ENCODE measurements around the gene AMH.

DNA sequence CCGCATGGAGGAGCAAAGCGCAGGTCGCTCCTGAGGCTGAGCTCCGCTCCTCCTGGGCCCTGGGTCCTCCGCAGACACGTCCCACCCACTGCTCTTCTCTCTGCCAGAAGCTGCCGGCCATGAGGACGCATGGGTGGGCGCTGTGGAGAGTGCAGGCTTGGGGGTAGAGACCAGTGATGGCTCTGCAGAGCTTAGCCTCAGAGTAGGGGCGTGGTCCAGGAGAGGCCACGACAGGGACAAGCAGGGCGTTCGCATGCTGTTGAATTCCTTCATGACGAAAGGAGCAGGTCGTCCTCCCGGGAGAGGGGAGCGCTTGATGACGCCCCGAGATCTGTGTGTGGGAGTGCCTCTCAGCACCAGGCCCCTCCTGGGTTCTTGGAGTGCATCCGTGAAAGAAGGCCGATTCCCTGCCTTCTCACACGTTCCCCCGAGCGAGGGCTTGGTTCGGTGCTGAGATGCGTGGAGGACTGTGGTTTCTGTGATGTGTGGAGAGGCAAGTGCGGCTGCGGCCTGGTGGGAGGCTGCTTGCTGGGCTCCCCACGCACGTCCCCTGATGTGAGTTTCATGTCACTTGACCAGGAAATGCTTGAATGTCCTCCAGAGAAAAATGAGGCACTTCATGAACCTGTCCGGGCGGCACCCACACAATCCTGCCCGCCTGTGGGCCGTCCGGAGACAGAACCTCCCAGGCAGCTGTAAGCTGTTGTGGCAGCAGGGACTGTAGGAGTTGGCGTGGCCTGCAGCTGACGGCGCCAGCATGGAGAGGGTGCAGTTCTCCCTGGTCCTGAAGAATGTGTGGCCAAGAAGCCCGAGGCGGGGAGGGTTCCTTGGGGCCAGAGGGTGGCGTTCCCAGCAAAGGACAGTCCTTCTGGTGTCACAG, 8.0 kb upstream of the AMH start:
- TF ChIP-seq, protein P1, sequence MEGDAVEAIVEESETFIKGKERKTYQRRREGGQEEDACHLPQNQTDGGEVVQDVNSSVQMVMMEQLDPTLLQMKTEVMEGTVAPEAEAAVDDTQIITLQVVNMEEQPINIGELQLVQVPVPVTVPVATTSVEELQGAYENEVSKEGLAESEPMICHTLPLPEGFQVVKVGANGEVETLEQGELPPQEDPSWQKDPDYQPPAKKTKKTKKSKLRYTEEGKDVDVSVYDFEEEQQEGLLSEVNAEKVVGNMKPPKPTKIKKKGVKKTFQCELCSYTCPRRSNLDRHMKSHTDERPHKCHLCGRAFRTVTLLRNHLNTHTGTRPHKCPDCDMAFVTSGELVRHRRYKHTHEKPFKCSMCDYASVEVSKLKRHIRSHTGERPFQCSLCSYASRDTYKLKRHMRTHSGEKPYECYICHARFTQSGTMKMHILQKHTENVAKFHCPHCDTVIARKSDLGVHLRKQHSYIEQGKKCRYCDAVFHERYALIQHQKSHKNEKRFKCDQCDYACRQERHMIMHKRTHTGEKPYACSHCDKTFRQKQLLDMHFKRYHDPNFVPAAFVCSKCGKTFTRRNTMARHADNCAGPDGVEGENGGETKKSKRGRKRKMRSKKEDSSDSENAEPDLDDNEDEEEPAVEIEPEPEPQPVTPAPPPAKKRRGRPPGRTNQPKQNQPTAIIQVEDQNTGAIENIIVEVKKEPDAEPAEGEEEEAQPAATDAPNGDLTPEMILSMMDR (IDR thresholded peaks at IDR 0.05): peak in 1 of 6 experiments; percentile 10
- no peak for TF ChIP-seq POLR2A (IDR thresholded peaks at IDR 0.05)
- TF ChIP-seq EP300 (IDR thresholded peaks at IDR 0.05): no peak
- TF ChIP-seq POLR2AphosphoS5 (IDR thresholded peaks at IDR 0.05): no peak

Measured in upper lobe of left lung (tissue), 4 donors.